SH-SY5Y (cell line): ENCODE results near the gene ANXA1.

Experiments used
- GATA2 ChIP-seq: IDR thresholded peaks from 2 replicates; pipeline ENCODE4 v1.6.1; 2011; ENCODE audit warnings: mild to moderate bottlenecking, low read depth, low read length
- GATA3 ChIP-seq: IDR thresholded peaks from 2 replicates; pipeline ENCODE4 v1.6.1; 2011; ENCODE audit warnings: low read depth, mild to moderate bottlenecking, low read length, moderate library complexity

DNA sequence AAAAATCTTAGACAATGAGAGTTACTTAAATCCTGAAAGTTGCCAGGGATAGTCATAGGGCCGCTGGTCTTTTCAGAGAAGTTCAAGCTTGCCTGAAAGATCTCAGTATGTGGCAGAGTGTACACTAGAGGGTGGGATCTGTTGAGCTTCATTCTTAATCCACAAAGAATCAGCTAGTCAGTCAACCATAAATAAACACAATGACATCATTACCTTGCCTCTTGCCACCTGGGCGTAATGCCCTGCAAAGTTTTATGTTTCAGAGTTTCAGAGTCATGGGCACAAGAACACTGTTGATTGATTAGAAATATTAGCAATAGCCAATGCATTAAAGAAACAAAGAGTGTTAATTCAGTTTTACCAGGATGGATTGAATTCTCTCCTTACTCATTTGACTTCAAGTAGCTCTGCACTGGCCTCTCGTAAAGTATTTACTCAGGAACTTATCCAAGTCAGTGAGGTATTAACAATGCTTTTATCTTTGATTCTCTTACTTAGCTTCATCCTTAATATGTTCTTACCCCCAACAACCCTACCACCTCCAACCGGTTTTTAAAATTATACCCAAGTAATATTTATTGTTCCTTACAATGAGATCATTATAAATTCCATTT lies 14.3 kb upstream of the ANXA1 start:
- TF ChIP-seq GATA3: no peak
- TF ChIP-seq GATA2: no peak
